Activated T-helper 9 cell treated with anti-CD3 and anti-CD28 coated beads, Interleukin-2, amount 50 U/mL, for 16 hours (primary cell): ENCODE measurements around the gene CEP85L.

Source experiments
- DNase-seq: peaks from one replicate; pipeline ENCODE4 v3.0.0-alpha.2; 2020; ENCODE audit warnings: low read depth

CEP85L gene

DNA sequence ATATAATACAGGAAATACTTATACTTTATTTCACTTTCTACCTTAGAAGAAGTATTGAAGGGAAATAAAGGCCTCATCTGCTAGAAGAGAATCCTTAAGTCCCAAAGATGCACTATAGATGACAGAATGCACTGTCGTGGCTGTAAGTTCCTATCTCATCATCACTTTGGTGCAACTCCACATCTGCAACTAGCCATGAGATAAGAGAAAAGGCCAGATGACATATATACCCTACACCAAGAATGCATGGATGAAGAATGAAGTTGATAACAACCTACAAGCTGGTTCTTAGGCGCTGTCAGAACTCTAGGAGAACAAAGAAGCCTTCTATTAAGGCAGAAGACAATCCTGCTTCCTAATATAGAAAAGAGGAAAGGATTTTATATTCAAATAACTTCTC lies 114.9 kb downstream of the CEP85L start:
- DNase-seq = no peak

DNA sequence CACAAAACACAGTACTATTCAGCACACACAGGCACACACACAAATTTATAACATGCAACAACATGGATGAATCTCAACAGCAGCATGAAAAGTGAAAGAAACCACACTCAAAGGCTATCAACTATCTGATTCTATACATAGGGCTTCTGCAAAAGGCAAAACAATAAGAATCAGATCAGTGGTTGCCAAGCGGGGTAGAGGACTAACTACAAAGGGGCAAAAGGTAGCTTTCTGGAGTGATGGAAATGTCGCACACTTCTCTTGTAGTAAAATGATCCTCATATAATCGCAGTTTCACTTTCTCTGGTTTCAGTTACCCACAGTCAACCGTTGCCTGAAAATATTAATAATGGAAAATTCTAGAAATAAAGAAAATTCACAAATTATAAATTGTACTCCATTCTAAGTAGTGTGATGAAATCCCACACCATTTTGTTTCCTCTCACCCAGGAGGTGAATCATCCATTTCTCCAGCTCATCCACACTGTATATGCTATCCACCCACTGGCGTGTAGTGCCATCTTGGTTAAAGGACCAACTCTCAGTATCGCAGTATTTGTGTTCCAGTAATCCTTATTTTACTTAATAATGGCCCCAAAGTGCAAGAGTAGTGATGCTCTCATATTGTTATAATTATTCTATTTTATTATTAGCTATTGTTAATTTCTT lies 116.1 kb downstream of the CEP85L start:
- DNase-seq = no peak

DNA sequence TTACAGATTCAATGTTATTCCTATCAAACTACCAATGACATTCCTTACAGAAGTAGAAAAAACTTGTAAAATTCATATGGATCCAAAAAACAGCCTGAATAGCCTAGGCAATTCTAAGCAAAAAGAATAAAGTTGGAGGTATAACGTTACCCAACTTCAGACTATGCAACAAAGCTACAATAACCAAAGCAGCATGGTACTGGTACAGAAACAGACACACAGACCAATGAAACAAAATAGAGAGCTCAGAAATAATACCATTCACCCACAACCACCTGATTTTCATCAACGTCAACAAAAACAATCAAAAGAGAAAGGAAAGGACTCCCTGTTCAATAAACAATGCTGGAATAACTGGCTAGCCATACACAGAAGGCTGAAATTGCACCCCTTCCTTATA lies 120.4 kb downstream of the CEP85L start:
- DNase-seq = no peak

DNA sequence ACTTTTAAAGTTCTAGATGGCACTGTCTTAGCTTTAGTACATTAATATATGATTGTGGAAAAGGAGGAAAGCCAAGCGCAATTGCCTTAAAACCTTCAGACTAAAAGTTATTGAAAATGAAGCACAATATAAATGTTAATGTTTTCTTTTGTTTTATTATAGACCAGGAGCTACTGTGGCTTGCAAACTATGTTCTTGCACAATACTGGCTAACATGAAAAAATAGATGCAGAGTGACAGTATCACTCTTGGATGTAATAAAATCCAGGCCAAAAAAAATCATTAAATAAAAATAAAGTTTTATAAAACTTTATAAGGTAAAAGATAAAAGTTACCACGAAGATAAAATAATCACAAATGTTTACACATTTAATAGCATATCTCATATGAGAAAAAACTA lies 121.6 kb downstream of the CEP85L start:
- DNase-seq = no peak

DNA sequence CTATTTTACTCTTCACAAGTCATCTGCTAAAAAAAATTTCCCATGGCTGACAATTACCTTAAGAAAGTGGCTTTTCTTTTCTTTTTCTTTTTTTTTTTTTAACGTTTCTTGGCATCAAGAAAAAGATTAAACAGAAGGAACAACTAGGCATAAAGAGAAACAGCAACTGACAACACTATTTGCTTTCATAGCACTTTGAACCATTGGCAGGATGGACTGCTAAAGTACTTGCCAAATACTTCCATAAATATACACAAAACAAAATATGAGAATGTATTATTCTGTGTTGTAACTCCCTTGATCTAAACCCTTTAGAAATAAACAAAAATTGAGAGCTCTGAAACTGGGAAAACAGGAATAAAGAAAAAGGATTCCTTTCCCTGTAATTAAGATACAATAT lies 123.3 kb downstream of the CEP85L start:
- no peak for DNase-seq

DNA sequence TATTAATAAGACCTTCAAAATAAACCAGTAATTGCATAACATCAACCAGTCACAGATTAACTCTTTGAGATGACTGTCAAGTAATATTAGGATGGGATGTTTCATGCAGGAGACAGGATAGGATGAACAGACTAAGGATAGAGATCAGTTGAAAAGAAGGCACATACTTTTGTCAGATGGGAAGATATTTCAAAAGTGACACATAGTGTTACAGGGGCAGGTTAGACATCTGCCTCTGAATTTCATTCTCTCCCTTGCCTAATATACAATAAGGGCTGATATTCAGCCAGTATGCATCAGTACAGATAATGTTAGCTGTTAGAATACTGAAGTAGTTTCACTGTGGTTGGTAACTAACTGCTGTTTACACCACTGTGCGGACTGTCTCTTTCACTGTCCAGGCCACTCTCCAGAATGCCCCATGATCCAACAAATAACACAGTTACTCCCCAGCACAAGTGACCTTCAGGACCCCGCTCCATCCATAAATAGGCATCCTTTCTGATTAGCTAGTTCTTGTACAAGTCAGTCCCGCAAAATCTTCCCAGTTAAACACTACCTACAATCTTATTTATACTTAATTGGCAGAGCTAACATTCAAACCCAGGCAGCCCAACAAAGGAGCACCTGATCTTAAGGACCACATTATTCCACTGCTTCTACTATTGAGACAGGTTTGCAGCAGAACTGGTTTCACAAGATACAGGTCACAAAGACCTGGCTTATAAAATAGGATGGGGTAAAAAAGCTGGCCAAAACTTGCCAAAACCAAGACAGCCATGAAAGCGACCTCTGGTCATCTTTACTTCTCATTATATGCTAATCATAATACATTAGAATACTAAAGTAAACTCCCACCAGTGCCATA lies 125.2 kb downstream of the CEP85L start:
- no peak for DNase-seq

DNA sequence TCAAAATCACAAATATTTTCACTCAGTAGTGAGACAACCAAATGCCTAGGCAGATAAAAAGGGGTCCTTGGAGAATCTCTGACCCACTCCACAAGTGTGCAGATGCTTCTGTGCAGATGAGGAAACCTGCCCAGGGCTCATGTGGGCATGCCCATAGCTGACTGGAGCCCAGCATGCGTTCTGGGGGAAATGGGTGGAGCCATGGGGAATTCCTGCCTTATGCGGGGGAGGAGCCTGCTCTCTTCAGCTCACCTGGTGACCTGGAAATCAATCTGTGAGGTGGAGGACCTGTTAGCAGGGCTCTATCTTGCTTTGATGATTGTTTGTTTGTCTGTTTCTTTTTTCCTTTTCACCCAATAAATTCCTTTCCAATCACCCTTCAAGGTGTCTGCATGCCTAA lies 126.7 kb downstream of the CEP85L start:
- DNase-seq = no peak

DNA sequence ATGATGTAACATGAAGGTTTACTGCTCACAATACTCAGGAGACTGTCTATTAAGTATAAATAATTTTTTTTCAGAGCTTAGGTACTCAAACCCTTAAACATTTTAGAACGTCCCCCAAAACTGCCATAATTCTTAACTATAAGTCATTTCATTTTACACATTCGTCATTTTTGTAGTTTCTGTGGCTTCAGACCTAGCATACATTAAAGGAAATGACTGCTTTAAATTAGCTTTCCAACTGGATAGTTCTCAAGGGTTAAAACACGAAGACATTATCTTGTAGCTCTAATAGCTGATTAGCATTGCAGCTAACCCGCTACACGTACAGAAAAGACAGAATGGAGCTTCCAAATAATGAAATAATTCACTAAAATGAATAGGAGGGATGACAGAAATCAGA lies 128.2 kb downstream of the CEP85L start:
- DNase-seq = no peak

DNA sequence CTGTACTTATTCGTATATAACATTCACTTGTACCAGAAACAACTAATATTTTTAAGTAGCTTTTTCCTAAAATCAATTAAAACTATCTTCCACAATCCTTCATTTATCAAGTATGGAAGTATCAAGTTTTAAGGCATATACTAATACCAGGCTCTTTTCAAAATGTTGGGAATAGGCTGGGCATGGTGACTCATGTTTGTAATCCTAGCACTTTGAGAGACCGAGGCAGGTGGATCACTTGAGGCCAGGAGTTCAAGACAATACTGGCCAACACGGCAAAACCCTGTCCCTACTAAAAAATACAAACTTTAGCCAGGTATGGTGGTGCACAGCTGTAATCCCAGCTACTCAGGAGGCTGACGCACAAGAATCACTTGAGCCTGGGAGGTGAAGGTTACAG lies 129.0 kb downstream of the CEP85L start:
- no peak for DNase-seq

DNA sequence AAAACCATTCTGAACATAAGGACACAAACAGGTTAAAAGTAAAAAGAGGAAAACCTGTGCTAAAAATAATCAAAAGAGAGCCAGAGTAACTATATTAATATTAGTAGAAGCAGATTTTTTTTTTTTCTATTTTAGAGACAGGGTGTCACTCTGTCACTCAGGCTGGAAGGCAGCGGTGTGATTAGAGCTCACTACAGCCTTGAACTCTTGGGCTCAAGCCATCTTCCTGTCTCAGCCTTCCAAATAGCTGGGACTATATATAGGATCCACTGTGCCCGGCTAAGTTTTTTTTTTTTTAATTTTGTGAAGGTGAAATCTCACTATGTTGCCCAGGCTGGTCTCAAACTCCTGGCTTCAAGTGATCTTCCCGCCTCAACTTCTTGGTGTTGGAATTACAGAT lies 136.7 kb downstream of the CEP85L start:
- no peak for DNase-seq

DNA sequence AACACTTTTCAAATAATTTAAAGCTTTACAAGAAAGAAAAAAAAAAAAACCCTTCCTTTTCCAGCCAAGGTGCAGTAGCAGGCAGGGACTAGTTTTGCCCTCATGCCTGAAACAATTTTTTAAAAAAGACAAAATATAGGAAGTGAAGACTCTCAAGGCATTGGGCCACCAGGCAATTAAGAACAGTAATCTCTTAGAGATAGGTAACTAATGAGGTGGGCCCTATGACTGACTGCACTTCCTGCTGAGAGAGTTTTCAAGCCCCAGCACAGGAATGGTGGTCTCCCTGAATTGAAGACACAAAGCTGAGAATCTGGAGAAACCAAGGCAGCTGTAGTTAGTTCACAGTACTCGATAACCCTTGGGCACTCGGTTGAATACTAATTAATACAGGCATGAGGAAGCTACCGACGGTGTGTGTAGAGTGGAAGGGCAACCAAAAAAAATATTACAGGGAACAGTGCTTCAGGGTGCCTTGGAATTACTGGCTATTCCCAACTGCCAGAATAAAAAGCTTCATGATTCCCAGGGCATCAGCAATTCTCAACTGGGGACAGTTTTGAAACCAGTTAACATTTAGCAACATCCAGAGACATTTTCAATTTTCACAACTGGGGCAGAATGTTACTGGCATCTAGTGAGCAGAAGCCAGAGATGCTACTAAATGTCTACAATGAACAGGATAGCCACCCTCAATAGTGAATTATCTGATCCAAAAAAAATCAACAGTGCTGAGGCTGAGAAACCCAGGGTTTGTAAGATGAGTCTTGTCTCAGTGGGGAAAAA lies 139.3 kb downstream of the CEP85L start:
- no peak for DNase-seq

DNA sequence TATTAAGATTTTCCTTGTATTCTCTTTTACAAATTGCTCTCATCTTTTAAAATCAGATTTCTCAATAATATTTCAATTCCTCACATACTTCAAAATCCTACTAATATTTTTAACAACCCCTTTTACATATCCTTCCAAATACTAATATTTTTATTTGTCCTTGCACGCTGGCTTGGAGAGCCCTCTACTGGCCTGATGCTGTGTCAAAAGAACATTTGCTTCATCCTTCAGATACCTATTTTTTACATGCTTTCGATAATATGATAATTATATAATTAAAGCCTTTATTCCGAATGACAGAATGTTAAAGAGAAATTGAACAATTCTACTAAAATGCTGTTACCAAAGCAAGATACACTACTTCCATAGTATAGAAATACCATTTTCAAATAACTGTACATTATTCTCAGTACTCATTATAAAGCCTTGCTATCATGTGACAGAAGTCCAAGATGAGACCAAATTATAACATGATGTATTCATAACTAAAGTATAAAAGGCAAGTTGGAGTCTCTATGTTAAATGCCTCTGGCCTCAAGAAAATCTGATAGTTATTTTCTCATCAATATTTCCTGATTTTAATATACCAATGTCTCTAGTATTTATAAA lies 142.3 kb downstream of the CEP85L start:
- DNase-seq = no peak

DNA sequence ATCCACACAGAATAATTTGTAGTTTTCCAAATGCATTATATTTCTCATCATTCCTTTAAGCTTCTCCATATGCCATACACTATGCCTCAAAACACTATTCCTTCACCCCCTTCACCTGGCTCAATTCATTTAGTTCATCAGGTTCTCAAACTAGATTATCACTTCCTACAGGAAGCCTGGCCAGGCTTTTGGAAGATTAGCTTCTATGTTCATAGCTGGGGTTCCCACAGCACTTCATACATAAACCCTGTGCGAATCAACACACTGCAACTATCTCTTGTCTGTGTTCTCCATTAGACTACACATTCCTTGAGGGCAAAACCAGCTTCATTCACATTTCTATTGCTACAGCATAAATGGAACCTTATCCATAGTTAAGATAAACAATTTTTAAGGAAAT lies 143.8 kb downstream of the CEP85L start:
- no peak for DNase-seq

DNA sequence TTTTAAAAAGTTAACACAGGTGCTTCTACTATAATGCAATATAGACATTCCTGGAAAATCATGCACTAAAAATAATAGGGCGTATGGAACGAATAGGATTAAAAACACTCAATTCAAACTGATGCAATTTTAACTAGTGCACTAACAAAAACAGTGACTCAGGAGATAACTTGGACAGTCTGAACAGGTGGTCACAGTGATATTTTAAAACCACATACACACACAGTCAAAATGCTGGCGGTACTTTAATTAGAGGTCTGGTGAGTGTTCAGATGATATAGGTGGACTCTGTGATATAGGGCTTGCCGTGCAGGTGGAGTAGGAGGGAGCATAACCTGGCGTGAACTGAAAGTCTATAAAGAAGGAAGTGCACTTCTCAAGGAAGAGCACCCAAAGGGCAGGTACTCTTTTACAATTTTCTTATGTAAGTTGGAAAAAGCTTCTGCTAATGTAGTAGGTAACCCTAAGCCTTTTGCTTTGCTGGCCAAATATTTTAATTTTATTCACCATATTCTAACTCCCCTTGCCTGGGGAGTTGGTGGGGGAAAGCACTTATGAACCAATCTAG lies 145.2 kb downstream of the CEP85L start:
- no peak for DNase-seq

DNA sequence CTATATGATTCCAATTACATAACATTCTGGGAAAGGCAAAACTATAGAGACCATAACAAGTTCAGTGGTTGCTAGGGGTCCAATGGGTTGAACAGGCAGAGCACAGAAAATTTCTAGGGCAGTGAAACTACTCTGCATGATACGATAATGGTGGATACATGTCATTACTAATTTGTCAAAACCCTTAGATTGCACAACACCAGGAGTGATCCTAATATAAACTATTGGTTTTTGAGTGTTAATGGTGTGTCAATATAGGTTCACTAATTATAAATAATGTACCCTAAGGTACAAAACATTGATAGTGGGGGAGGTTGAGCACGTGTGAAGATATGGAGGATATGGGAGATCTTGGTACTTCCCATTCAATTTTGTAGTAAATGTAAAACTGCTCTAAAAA lies 145.7 kb downstream of the CEP85L start:
- no peak for DNase-seq

DNA sequence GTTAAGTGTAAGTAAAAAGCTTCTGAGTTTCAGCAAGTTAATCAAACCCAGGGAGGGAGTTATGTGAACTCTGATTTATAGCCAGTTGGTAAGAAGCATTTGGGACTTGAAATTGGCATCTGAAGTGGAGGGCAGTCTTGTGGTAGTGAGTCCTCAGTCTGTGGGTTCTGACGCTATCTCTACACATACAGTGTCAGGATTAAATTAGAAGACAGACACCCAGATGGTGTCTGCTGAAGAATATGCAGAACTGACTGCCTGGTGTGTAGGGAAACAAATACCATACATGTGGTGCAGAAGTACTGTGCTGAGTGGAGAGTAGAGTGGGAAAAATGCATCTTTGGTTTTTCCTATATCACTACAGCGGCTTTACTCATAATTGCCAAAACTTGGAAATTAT lies 146.8 kb downstream of the CEP85L start:
- no peak for DNase-seq

DNA sequence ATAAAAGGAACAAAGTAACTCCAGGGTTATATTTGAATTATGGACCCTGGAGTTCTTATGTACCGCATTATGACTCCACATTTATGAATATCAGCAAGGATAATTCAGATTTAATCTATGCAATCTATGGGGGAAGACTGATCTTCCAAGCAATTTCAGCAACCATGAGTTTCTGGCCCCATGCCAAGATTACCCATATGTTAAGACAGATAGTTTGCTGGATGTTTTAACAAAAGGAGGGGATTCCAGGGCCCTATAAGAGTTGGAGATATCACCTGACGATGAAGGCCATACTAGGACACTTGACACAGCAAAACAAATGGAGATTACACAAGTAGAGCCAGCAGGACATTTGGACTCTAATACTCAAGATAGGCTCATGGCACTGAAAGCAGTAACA lies 149.2 kb downstream of the CEP85L start:
- no peak for DNase-seq

DNA sequence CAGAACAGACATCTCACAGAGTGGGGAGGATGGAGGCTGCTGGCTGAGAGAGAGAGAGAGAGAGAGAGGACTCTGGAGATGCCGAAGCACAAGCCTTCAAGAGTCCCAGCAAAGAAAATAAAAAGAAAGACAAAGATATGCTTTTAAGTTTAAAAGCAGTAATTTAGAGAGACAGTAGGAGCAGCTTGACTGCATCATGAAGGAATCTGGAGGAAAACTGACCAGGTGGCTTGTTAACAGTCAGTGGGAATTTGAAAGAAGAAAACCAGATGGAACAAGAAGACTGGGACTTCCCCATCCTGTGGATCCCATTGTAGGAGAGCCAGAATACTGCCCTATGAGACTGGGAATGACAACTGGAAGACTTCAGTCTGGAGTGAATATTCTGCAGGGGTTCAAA lies 149.6 kb downstream of the CEP85L start:
- no peak for DNase-seq

DNA sequence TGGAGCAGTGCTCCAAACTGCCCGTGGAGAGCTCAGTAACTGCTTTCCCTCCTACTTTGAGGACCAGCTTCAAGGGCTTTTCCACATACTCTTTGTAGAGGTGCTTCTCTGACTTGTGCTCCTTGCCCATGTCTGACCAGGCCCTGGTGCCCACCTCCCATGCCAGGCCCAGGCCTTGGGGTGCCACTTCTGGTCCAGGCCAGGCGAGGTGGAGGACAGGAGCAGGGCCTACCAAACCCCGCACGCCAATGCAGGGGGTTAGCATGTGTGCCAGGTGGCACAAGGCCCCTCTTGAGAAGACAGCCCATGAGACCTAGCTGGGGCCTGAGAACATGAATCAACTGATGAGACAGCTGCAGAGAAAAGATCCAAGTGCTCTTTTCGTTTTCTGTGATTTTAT lies 150.3 kb downstream of the CEP85L start:
- DNase-seq = no peak

DNA sequence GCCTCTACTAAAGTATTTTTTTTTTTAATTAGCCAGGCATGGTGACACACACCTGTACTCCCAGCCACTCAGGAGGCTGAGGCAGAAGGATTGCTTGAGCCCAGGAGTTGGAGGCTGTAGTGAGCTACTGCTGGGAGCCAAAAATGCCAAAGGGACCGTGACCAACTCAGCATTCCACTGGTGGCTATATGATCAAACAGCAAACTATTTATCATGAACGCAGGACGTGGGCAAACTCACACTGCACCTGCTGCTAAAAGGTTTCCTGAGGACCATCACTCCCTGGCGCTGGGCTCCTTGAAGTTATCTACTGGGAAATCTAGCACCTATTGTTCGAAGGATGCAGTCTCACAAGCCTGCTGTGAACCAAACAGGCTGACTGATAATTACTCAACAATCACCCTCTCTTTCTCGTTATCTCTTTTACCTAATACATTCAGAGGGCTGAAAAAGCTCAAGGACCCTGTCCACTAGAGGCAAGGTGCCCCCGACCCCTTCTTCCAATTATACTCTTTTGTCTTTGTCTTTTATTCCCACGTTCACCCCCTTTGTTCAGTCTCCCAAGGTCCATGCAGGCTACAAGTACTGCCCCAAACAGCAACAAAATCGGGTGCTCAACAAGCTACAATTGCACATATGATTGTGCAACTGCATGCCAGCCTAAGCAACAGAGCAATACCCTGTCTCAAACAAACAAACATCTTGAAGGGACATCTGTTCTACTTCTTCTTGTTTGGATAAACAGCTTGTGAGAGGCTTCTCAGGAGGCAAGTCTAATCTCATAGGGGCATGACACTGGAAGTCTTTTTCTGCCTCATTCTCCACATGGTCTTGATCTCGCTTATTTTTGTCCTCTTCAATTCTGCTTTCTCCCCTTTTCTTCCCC lies 151.0 kb downstream of the CEP85L start:
- DNase-seq = no peak
